GM21786 (cell line): ENCODE data around the gene LACRT.
A peak's percentile ranks its signal among the peaks of the same experiment; 100 is the strongest.
"Not testable (repeated sequence)": the region's sequence is repeated elsewhere in the genome, so short reads cannot be mapped to it uniquely, and the experiment has no call there.

Experiments
- ATAC-seq: cut with Tn5 transposase; IDR thresholded peaks from one replicate; pipeline ENCODE4 v1.9.1; 2021; ENCODE audit not compliant: unreplicated experiment

Gene LACRT

DNA sequence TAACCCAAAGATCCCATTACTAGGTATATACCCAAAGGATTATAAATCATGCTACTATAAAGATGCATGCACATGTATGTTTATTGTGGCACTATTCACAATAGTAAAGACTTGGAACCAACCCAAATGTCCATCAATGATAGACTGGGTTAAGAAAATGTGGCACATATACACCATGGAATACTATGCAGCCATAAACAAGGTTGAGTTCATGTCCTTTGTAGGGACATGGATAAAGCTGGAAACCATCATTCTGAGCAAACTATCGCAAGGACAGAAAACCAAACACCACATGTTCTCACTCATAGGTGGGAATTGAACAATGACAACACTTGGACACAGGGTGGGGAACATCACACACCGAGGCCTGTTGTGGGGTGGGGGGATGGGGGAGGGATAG, 4.4 kb upstream of the LACRT start:
- not testable (repeated sequence) for ATAC-seq

DNA sequence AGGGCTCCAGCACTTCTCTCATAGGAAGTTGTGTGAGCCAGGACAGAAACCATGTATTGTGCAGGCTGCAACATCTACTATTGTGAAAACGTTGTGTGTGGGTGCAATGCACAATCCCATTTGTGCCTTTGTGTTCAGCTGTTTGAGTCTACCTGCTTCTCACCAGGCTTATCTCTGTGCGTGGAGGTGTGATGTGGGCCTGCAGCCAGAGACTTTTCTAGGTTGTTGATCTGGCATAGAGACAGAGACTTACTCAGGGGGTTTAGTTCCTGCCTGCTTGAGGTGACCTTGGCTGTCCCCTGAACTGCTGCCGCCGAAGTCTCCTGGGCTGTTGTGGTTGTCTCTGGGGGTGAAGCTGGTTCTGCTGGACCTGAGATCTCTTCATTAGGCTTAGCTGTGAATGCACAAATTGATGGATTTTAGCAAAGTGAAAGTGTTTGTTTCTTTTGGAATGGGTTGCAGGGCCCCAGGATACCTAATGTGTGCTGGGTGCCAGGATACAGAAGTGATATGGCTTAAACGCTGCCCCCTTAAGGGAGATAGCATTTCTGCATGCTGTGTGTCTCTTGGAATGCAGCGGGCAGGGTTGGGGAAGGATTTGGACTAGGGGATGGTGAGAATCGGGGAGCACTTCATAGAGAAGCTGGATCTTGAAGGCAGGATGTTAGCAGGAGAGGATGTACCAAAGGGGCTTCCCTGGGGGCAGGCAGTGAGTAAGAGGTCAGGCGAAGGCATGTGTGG, 2.5 kb downstream of the LACRT start:
- no peak for ATAC-seq

DNA sequence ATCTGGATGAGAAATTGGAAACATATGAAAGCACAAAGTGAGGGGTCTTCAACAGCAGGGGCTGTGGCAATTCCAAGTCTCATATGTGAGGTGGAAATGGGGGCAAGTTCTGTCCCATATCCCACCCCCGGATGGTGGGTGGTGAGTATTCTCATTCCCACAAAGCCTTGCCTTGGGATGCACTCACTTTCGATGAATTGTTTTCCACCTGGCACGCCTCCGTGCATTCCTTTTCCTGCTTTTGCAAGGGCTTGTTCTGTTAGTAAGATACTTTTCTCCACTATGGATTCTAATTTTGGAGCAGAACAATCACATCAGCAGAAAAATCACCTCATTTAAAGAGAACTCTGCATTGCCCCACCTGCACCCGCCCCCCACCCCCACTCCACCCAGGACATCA, 3.1 kb downstream of the LACRT start:
- no peak for ATAC-seq

DNA sequence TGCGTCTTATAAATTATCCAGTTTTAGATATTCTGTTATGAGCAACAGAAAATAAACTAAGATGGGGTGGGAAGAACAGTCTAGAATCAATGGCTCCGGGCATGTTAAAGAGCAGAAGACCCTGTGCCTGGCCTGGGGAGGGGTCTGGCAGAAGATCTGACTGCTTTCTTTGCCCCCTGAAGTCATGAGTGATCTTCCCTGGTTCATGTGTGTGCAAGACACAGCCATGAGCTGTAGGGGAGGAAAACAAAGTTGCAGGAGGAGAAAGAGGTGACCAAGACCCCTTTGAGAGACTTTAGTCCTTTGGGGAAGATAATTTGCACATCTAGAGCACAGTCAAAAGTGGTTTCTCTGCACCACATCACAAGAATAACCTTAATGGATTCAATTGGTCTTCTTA, 4.8 kb downstream of the LACRT start:
- ATAC-seq: no peak

DNA sequence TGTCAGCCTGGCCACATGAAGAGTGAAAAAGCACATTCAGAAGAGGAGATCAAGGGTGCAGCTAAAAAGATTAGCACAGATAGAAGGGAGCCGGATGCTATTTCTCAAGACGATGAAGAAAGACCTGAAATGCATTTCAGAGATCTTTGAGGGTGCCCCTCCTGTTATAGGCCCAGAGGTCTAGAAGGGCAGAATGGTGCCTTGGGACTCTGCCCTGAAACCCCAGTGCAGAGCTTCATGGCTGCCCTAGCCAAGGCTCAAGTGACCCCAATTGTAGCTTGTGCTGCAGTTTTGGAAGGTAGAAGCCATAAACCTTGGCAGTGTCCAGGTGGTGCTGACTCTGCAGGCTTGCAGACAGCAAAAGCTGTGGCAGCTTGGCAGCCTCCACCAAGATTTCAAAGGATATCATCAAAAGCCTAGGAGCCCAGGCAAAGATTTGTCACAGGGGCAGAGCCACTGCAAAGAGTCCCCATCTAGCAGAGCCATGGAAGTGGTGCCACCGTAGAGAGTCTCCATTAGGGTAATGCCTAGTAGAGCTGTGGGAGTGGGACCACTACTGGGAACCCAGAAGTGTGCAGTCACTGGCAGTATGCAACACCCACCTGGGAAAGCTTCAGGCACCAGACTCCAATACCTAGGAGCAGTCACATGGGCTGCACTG, 6.4 kb downstream of the LACRT start:
- ATAC-seq: no peak

DNA sequence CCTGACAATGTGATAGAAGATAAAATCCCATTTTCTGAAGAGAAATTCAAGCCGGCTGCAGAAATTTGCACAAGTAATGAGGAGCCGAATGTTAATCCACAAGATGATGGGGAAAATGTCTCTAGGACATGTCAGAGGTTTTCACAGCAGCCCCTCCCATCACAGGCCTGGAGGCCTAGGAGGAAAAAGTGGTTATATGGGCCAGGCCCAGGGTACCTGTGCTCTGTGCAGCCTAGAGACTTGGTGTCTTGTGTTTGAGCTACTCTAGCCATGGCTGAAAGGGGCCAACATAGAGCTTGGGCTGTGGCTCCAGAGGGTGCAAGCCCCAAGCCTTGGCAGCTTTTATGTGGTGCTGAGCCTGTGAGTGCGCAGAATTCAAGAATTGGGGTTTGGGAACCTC, 7.4 kb downstream of the LACRT start:
- no peak for ATAC-seq

DNA sequence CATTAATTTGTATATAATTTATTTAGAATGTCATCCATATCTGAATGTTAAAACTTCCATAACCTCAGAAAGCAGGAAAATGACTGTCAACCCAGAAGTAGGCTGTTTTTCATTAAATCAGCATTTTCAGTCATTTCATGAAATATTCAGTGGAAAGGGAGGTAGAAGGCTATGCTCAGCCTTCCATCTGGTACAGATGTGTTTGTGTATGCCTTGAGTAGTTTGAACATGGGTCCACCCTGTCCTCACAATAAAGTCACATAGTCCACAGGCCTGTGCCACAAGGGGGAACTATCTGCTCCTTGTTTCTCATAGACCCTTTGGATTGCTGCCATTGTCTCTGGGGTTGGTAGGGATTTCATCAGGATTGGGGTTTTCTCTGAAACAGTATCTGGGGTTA, 9.1 kb downstream of the LACRT start:
- no peak for ATAC-seq

DNA sequence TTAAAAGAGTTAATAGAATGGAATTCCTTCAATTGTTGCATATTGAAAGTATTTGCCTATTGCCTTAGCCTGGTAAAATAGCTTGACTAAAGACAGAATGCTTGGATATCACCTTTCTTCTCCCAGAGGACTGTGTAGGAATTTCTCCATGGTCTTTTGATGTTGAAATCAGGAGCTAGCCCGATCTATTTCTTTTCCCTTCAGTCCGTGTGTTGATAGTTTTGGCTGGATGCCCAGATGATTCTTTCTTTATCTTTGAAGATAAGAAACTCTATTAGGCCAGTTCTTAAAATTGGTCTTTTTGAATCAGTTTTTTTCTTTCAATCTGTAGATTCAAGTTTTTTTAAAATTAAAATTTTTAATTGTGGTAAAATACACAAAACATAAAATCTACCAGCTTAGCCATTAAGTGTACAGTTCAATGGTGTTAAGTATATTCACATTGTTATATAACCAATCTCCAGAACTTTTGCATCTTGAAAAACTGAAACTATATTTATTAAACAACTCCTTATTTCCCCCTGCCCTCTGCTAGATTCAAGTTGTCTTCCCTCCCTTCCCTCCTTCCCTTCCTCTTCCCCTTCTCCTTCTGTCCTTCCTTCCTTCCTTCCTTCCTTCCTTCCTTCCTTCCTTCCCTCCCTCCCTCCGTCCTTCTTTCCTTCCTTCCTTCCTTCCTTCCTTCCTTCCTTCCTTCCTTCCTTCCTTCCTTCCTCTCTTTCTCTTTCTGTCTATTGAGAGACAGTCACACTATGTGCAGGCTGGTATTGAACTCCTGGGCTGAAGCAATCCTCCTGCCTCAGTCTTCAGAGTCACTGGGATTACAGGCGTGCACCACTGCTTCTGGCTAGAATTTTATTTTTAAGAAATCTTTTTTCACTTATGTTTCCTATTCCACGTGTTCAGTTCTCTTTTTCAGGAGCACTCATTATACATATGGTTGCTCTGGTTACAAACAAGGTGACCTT, 10.1 kb downstream of the LACRT start:
- no peak for ATAC-seq

DNA sequence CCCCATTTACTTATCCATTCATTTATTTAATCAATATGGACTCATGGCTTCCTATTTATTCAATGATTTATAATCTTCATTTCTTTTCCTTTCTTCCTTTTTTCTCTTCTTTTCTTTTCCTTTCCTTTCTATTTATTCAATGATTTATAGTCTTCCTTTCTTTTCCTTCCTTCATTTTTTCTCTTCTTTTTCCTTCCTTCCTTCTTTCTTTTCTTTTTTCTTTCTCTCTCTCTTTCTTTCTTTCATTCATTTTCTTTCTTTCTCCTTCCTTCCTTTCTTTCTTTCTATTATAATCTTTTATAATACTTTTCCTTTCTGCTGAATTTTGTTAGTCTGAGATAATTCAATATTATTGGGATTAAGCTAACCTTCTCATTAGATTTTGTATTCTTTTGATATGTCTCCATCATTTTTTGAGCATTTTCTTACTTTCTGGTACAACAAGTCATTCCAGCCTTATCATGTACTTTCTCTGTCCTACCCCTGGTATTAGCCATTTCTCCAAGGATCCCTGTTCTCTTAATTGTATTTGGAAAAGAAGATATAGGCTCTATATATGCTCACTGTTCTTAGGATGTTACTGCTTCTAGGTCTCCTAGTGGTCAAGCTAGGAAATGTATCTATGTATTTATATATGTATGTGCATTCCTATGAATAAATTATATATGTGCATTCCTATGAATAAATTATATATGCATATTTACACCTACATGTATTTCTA, 12.1 kb downstream of the LACRT start:
- ATAC-seq: no peak

DNA sequence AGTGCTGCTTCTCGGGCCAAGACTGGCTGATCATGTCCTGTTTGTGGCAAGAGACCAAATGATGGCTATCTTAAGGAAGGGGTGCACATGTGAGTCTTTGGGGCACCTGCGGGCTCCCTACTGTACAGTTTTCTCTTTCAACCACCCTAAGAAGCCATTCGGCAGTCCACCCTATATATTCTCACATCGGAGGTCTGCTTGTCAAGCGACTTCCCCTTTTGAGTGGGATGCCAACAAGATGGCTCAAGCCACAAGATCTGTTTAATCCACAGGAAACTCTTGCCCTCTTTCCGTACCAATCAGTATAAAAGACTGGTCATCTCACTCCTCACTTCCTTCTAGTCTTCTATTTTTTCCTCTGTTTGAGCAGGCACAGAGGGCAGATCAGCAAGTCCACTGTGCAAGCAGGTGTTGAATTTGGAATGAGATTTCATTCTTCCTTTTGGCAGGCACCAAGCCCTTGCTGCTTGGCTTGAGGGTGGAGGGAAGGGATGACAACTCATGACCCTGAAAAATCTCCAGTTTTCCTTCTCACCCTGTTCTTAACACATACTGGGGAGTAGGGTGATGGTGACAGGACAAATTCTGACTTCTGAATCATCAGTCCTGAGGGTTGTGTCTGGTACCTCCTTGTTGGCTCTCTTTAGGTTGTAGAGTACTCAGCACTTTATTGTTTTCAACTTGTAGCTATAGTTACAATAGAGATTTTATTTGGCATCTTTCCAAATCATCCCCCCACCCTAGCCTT, 17.6 kb downstream of the LACRT start:
- ATAC-seq: no peak

DNA sequence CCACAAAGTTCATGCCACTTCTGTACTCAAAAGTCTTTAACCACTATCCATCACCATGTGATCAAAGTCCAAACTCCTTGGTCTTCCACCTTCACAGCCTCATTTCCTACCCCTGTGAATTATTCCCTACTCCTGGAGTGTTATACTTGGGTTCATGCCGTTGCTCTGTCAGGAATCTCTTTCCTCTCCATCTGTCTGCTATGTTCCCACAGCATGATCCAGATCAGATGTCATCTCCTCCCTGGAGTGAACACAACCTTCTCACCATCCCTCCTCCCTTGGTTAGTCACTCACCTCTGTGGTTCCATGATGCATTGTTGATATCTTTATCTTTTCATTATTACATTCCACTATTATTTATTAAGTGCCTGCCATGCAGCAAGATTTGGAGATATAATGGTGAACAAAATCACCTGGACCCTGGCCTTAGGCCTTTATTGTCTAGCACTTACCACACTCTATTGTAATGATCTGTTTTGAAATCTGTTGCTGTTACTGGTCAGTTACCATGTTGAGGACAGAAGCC, 22.4 kb downstream of the LACRT start:
- ATAC-seq: no peak

DNA sequence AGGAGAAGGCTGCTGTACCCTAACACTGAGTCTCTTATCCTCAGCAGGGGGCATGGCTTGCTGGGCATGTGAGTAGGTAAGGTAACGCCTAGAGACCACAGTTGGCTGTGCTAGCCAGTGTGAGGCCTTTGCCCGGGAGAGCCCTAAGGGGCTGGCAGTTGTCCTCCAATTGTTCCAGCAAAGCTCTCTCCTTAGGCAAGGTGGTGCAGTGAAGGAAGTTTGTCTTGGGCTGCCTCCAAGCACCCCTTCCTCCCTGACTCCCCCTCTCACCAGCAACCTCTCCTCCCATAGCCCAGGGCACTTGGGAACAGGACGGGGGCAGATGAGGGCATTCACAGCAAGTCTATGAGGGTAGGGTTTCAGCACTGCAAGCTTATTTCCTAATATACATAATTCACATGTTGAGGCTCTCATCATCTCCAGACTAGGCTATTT, 23.0 kb downstream of the LACRT start:
- no peak for ATAC-seq

DNA sequence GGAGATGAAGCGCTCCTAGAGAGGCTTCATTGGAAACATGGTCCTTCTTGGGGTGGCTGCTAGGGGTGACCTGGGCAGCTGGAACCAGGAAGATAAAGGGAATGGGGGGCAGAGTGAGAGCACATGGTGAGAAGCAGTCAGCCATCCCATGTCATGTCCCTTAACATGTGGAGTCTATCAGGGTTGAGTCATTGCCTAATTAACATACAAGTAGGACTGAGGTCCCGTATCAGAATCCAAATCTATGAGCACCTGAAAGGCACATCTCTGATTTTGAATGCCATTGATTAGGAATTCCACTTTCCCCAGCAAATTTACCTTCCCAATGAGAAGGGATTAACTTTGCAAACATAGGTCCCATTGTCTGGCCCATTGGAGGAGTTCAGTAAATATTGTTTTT, 25.9 kb downstream of the LACRT start:
- no peak for ATAC-seq

DNA sequence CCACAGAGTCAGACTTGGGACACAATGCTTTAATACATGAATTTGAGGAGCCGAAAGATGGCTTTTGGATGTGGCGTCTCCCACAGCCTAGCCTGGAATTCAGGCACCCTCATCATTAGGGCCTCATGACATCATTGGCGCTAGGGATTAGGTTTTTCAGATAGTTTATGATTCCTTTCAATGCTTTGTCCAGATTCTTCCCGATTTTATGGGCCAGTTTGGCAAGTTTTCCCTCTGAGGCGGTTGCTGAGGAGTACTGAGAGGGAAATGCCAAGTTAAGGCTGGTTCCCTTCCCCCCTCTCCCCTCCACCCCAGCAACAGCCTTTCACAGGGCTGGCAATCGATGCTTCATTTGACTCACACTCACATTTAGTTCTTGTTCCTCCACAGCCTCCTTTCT, 26.5 kb downstream of the LACRT start:
- ATAC-seq: no peak

DNA sequence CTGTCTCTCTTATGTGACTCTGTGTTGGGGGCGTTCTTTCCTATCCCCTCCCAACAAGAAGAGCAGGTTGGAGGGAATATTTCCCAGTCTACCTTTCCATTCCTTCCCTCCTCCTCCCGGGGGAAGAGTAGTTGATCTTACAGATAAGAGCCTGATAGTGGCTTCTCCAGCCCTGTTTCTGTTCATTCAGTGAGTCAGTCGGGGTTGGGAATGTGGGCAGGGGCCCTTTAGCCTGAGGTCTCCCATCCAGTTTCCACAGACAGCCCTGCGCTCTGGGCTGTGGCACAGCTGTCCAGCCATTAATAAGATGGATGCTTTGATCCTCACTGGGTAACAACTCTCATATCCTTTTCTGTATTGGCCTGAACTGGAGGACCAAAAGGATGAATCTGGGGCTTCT, 28.1 kb downstream of the LACRT start:
- no peak for ATAC-seq

DNA sequence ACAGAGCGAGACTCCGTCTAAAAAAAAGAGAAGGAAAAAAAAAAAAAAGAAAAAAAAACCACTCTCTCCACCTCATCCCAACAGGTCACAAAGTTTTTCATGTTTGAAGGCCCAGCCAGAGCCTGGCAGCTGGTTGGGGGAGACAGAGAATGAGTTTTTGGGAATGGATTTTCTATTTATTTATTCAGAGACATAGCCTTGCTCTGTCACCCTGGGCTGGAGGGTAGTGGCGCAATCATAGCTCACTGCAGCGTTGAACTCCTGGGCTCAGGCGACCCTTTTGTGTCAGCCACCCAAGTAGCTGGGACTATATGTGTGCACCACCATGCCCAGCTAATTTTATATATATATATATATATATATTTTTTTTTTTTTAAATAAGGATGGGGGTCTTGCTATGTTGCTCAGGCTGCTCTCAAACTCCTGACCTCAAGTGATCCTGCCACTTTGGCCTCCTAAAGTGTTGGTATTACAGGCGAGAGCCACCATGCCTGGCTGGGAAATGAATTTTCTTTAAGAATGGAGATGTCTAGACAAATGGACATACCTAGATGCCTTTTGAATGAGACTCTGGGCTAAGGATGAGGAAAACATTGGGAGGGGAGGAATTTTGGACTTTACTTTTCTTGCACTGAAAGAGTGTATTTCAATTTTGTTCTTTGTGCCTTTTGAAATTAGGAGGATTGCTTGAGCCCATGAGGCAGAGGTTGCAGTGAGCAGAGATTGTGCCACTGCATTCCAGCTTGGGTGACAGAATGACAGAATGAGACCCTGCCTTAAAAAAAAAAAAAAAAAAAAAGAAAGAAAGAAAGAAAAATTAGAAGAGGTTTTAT, 29.3 kb downstream of the LACRT start:
- no peak for ATAC-seq

DNA sequence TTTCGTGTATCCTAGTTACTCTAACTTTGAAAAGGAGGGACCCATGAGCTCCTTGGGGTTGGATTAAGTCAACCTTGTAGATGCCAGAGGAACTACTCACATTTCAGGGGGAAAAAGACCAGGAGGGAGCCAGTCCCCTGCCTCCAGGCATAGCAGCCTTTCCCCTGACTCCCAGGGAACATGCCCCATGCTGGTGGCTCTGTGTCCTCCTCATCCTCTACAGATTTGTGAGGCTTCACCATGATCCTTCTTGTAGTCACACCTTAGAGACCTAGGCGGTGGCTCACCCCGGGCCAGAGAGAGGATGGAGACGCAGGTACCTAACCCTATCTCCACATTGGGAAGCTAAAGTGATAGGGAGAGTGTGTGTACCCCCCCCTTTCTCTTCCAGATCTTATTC, 30.3 kb downstream of the LACRT start:
- no peak for ATAC-seq

DNA sequence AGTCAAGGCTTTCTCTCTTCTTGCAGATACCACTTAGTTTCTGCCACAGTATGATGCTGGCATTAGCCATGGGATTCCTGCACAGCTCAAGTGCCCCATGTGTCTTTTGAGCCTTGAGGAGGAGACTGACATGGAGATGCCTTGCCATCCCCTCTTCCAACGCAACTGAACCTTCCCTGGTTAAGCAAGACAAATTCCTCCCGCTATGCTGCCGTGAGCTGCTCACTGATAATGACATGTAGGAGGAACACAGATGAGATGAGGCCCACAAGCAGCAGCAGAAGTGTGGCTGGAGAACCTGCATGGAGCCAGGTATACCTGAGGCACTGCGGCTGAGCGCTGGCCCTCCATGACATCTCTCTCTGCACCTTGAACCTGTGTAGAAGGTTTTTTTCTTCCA, 30.8 kb downstream of the LACRT start:
- no peak for ATAC-seq

DNA sequence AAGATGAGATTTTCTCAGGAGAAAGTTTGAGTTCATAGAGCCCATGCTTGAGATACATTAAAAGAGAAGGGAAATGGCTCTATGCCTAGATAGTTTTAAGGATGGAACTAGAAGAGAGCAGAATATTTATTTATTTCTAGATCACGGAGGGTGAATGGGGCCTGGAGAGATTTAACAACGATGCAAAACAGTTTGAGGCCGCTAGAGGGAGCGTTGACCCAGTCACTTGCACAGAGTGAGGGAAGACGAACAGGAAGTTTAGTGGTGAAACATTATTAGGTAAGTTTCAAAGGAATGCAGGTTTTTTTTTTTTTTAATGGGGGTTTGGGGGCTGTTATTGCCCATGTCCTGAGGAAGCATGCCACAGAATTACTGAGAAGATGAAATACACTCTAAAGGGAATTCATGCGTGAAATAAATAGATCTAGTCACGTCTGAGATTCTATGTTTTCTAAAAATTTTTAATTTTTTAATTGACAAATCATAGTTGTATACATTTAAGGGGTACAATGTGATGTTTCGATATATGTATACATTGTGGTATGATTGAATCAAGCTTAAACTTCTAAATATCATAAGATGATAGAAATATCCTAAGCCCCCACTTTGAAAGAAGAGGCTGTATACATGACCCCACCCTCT, 31.4 kb downstream of the LACRT start:
- ATAC-seq: peak; percentile 94
